NCI-H128 (cell line): ENCODE results near the gene PRKACG.
"Not testable (repeated sequence)": the region's sequence is repeated elsewhere in the genome, so short reads cannot be mapped to it uniquely, and the experiment has no call there.

ENCODE experiments used
- DNase-seq: peaks from one replicate; lab custom pipeline; 2025; ENCODE audit not compliant: unreplicated experiment; lab: John Stamatoyannopoulos, UW

PRKACG gene

DNA sequence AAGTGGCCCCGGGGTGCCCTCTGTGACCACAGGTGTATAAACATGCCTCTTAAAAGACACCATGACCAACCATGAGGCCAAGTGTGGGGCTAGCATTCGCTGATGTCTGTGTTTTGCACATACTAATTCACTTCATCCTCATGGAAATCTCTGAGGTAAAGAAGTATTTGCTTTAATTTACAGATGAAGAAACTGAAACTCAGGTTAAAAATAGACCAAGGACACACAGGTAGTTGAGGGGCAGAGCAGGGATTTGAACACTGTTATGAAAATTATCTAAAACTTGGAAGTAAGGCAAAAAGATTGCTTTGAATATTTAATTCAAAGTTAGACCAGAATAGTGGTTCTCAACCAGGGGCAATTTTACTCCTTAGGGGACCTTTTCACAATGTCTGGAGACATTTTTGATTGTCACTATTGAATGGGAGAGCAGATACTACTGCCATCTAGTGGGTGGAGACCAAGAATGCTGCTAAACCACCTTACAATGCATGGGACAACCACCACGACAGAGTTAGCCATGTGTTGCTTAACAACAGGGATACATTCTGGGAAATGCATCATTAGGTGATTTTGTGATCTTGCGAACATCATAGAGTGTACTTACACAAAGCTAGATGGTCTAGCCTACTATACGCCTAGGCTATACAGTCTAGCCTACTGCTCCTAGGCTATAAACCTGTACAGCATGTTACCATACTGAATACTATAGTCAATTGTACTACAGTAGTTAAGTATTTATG lies 13.6 kb upstream of the PRKACG start:
- peak; percentile 54 for DNase-seq

DNA sequence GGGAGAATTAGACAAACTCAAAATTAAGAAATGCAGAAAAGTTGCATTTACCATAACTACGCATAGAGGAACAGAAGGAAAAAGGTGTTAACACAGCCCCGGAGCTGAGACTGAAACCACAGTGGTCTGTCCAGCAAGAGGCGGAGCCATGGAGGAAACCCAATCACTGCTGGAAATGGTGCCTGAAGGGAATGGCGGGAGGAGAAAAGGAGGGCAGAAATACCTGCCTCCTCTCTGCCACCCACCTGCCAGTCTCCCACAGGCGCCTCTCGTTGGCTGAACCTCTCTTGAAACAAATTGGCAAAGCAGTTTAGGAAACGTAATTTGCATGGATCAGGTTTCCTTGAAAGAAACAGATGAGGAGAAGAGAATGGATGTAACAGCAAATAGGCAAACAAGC lies 9.7 kb upstream of the PRKACG start:
- DNase-seq, result peak; percentile 6

DNA sequence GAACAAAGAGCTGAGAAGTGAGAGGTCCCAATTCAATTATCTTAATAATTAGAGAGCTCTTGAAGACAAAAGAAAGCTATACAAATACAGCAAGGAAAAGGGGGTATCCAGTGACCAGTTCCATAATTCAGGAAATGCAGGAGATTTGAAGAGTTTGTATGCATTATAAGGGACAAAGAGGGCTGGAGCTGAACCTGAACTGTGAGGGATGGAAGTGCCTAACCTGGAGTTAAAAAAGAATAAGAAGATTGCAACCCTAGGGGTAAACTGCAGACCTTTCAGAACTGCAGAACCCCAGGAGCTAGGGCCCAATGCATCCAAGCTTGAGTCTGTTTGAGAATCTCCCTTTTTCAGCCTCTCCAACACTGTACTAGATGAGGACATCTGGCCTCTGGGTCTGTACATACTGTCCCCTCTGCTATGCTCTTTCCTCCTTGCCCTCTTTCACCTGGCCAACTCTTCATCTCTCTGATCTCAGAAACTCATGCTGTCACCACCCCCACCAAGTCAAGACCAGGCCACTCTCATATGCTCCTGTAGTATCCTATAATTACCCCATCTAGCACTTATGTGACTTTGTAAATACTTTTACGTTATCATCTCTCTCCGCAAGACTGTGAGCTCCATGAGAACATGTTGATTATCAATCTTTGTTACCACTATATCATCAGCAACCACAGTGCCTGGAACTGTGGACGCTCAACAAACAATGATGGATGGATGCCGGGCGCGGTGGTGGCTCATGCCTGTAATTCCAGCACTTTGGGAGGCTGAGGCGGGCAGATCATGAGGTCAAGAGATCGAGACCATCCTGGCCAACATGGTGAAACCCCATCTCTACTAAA lies 6.6 kb upstream of the PRKACG start:
- no peak for DNase-seq

DNA sequence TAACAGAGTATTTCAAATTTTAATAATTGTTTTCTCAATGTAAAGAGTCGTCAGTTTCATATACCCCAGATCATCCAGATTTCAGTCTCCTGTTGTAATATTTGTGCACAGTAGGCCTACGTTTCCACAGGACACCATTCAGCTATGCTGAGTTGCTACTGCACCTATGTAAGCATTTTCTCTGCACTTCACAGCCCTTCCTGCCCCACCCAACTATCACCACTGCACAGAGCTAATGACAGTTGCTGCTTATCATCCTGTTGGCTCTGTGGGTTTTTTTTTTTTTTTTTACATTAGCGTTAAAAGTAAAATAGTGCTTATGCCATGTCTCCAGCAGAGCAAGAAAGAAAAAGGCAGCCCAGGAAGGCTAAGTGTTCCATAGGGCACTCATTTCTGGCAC lies 5.9 kb upstream of the PRKACG start:
- DNase-seq, result peak; percentile 53

DNA sequence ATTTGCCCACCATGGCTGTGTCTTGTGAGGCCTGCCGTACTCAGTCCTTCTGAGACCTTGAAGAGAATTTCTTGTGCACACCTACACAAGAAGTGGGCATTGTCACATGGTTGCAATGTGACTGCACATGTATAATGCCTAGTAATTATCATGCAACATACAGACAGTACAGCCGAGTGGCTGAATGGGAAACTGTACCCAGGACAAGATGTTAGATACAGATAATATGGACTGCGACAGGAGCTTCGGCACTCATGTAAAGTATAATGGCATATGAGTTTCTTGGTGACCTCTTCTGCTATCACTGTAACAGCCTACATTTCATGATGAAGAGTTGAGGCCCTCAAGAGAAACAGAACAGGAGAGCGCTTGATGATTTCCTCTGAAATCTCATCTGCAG lies 4.8 kb upstream of the PRKACG start:
- DNase-seq, result no peak

DNA sequence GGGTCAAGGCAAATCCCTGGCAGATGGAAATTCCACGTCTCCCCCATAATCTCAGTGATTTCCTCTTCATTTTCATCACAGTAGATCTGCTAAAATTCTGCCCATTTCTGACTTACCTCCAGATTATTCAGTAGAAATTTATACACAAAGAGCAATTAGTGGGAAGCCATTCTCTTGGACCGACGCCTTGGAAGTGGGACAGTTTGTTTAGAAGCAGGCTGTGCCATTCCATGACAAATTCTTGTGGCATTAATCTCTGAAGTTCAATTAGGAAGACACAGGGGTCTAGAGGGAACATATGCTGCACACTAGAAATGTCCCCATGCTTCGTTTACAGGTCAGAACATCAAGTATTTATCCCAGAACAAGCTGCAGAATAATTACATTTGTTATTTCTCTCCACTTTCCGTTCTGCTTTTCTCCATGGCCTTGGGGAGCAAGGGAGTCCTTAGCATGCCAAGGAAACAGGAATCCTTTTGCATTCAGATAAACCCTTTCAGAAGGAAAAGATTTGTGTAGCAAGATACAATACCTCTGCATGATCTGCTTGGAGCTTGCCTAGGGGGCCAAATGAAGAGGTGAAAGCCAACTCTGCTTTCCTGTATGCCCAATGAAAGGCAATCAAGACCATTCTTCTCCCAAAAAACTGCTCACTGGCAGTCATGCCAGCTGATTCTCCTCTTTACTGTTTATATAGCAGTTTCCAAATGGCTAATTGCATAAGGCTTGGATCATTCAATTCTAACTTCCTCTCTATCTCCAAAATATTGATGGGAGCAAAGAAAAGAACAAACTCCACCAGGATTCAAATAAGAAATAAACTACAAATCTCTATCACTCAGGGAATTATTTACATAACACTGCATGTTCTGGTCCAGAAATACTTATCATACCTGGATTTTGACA lies 2.5 kb upstream of the PRKACG start:
- no peak for DNase-seq

DNA sequence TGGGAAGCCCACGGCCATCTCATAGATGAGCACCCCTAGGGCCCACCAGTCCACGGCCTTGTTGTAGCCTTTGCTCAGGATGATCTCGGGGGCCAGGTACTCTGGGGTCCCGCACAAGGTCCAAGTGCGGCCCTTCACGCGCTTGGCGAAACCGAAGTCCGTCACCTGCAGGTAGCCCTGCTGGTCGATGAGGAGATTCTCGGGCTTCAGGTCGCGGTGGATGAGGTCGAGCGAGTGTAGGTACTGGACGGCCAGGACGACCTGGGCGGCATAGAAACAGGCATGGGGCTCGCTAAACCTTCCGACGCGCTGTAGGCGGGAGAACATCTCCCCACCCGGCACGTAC lies 558 bp downstream of the PRKACG start:
- DNase-seq, result no peak

DNA sequence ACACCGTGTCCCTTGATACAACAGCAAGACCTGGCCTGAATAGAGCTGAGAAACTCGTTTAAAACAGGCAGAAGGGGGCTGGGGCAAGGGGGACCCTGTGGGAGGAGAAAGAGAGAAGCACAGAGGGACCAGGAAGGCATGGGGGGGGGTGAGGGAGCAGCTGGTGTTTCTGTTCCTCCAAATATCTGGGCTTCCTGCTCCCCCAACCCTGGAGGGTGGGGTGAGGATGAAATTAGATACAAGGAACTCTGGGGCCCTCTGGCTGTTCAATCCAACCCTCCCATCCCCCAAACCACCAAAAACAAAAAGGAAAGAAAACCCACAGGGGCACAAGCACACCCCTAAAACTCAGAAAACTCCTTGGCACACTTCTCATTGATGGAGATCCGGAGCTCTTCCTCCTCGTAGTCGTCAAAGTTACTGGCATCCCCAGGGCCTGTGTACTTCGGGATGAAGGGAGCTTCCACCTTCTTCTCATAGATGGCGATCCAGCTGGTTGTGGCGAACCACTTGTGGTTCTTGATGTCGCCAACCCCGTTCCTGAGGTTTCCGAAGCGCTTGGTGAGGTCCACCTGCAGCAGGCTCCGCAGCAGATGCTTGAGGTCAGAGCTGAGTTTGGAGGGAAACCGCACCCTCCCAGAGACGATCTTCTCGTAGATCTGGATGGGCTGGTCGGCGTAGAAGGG lies 1.1 kb downstream of the PRKACG start:
- DNase-seq, result no peak

DNA sequence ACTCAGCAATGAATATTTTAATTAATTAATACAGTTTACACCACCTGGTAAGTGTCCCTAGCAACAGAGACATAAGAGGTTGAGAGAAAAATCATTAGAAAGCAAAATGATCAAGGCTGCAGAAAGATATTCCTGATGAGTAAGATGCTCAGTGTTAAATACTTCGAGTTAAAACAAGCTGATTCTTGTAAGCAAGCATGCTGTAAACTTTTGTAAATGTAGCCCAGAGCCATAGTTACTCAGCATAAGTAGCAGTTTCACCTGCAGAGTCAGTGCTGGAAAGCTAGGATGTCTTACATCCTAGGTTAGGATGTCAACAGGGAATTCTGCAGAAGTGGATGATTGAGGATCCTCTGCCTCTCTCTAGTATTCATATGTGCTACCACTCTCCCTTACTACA lies 4.2 kb downstream of the PRKACG start:
- DNase-seq, result no peak

DNA sequence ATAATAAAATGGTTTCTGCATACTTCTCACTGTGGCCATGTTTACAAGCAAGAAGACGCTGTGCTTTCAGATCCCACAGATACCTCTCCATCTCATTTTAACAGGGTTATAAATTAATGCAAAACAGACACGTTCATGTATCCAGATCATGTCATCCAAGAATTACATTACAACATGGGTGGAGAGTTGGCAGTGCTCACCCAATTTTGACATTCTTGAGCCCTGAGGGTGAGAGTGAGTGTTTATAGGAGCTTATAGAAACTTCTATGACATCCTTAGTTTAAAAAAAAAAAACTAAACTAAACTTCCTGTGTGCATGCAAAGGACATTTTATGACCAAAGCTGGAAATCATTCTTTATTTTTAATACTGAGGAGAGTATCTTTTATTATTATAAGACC lies 9.1 kb downstream of the PRKACG start:
- no peak for DNase-seq

DNA sequence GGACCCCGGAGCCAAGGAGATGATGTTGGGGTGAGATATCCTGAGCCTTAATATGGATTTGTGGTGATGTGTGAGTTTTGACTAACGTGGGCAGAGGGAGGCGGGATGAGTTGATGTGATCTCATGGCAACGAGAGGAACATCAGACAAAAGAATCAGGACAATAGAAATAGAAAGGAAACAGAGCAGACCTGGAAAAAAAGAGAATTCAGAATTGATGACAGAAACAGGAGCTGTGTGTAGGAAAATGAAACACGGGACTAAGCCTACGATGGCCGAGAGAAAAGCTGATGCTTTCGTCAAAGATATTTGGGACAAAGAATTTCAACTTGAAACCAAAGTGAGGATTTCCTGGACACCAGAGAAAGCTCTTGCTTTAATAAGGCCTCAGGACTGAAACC lies 10.9 kb downstream of the PRKACG start:
- DNase-seq, result no peak

DNA sequence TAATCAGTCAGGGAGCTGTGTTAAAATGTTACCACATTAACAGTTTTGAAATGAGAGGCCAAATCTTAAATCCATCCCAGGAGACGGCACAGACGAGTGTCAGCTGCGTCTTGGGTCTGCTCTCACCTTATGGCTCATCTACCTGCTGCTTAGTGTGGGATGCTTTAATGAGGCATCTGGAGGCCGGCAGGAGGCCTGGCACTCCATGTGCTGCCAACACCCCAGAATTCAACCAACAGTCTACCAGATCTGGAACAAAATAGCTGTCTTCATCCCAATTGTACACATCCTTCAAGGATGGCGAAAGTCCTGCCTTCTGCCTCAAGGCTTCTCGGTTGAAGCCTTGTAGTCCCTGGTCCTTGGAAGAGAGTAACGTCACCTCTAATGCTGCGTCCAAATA lies 12.0 kb downstream of the PRKACG start:
- no peak for DNase-seq

DNA sequence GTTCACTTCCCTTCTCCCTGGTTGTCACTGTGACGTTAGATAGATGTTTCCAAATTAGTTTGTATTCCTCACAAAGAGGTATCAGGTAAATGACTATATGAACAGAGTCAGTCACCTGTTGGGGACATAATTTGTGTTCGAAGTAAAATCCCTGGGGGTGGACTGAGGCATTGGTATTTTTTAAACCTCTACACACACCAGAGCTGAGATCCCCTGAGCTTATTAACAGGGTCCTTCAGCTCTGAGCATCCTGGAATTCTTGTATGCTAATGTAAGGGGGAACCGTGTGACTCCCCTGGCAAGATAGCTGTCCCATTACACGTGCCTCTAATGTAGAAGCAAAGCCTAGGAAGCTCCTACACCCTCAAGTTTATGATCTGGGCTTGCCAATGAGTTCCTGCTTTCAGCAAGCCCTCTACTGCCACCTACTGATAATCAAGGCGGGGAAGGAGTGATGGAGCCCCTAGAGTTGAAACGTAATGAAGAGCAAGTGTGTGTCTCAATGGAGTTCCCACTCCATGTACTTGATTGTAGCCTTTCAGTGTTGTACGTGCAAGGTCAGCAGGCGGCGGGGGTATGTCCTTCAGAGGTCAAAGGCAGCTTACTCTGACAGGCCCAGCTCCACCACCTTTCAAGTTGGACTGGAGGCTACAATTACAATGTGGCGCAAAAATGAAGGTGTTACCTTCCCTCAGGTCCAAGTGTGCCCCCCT lies 14.4 kb downstream of the PRKACG start:
- DNase-seq, result peak; percentile 47

DNA sequence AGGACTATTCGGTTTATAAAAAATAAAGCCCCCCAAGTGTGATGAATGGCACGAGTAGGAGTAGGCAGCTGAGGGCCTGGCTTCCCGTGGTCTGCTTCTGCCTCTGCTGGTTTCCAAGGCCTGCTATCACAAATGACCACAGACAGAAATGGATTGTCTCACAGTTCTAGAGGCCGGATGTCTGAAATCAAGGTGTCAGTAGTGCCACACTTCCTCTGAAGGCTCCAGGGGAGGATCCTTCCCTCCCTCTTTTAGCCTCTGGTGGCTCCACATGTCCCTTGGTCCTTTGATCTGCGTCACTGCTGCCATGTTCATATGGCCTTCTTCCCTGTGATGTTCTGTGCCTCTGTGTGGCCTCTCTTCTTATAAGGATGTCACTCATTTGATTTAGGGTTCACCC lies 15.1 kb downstream of the PRKACG start:
- no peak for DNase-seq

DNA sequence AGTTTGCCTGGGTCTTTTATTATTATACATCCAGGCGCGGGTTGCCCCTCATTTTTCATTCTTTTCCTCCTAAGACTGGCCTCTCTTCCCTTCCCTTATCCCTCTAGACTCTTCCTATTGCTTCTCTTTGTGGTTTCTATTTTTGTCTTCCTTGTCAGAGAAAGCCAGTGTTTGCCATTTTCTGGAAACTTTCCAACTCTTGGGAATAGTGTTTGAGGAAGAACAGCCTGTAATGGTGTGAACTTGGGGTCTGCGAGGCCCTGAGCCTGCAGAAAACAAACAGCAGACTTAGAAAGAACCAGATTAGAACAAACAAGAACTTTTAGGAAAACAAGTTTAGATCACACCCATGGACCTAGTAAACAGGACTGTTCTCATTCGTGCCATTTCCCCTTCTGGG lies 15.5 kb downstream of the PRKACG start:
- no peak for DNase-seq

DNA sequence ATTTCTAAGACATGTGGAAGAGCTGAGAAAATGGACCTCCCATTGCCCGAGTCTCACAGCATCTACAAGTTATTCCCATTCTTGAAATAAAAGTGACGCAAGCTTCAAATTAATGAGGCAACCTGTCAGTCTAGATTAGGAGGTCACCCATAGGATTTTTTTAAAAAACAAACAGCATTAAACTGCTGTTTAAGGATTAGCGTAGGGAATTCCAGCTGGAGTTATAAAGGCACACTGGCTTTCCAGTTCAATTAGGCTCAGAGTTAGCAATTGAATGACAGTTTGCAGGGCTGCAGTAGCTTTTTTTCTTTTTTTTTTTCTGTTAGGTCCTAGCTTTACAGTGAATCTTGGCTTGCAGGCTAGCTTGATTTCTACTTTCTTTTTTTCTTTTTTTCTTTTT lies 16.2 kb downstream of the PRKACG start:
- no peak for DNase-seq

DNA sequence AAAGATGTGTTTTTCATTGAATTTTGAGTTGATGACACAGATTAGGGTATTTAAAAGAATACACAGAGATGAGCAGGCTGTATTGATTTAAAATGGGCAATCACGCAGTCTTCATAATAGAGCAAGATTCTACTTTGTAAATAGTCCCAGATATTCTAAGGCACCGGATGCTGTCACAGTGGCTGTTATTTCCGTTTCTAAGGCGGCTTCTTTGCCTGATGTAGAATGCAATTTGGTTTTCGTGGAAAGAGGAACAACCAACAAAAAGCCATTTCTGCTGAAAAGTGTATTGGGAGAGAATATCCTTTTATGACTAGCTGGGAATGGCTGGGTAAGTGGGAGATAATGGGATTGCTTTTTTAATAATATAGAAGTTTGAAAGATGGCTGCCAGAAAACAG lies 17.5 kb downstream of the PRKACG start:
- no peak for DNase-seq

DNA sequence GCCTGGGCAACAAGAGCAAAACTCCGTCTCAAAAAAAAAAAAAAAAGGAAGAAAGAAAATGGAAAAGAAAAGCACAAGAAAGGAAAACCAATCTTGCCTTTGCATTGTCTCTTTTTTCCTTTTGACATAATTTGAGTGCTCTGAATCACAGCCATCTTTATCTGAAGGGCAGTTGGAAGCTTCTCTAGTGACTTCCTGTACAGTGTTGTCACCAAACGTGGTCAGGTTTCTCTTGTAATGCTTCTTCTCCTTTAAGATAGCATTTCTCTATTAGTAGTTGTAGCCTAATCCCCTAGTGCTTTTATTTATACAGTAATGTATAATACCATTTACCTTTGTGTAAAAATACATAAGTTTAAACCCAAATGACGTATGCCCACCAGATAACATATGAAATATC lies 18.1 kb downstream of the PRKACG start:
- no peak for DNase-seq

DNA sequence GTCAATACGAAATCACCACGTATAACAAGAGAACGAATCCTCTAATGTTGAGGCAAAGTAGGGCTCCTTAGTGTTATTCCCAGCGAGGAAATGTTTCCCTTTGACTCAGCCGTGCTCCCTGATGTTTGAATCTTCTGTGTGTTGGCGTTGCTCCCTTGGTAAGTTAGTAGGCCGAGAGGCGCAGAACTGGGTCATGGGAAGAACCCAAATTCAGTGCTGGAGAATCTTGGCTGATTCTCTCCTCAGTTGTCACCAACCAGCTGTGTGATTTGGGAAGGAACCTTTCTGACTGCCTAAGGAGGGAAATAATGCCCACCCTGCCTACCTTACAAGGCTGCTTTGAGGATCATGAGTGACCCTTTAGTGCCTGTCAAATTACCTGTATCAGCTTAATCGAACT lies 22.5 kb downstream of the PRKACG start:
- no peak for DNase-seq

DNA sequence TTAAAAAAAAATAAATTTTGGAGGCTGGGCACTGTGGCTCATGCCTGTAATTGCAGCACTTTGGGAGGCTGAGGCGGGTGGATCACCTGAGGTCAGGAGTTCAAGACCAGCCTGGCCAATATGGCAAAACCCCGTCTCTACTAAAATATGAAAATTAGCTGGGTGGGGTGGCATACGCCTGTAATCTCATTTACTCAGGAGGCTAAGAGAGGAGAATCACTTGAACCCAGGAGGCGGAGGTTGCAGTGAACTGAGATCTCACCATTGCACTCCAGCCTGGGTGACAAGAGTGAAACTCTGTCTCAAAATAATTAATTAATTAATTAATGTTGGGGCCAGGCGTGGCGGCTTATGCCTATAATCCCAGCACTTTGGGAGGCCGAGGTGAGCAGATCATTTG lies 27.0 kb downstream of the PRKACG start:
- not testable (repeated sequence) for DNase-seq
